CD14-positive monocyte (primary cell): ENCODE data around the gene NOPCHAP1. TPM values are rescaled to one million over a fixed set of nuclear protein-coding genes. Genes with fewer than 3 reads are reported as not detected.
A peak's percentile ranks its signal among the peaks of the same experiment; 100 is the strongest.

Source experiments
- DNase-seq, 3 donors: peaks; one replicate each; pipeline ENCODE4 v3.0.0-alpha.2; 2011 to 2022
- H2AFZ ChIP-seq: 2 replicates; pipeline ENCODE4 v1.6.0; 2012; ENCODE audit warnings: mild to moderate bottlenecking, low read depth, low read length, inconsistent platforms; ENCODE audit not compliant: insufficient read depth, poor library complexity, severe bottlenecking
- H3K27ac ChIP-seq, 2 donors: 1 replicate in 1 of 2; 2 replicates in 1 of 2; pipeline ENCODE4 v1.5.1; 2012 to 2013; ENCODE audit warnings: low read length in 2 of 2, control low read depth in 1 of 2, inconsistent platforms in 1 of 2, low read depth in 1 of 2, mild to moderate bottlenecking in 1 of 2
- H3K27me3 ChIP-seq, 2 donors: one replicate each; pipeline versions ENCODE4 v1.6.0 to v1.6.1; 2011 to 2013; ENCODE audit warnings: low read length in 2 of 2; ENCODE audit not compliant: control insufficient read depth in 2 of 2, insufficient read depth in 2 of 2
- H3K36me3 ChIP-seq, 2 donors: replicated peaks in 1 of 2; 1 replicate in 1 of 2; 2 replicates in 1 of 2; pipeline versions ENCODE4 v1.5.1 to v1.6.1; 2012 to 2013; ENCODE audit warnings: low read length in 2 of 2, control low read depth in 1 of 2, inconsistent platforms in 1 of 2, mild to moderate bottlenecking in 1 of 2; ENCODE audit not compliant: insufficient read depth in 2 of 2, control insufficient read depth in 1 of 2
- H3K4me1 ChIP-seq, 2 donors: 1 replicate in 1 of 2; 2 replicates in 1 of 2; pipeline versions ENCODE4 v1.5.1 to v1.6.1; 2012 to 2013; ENCODE audit warnings: low read length in 2 of 2, control low read depth in 1 of 2, inconsistent platforms in 1 of 2, mild to moderate bottlenecking in 1 of 2, moderate library complexity in 1 of 2; ENCODE audit not compliant: insufficient read depth in 2 of 2, control insufficient read depth in 1 of 2
- H3K4me2 ChIP-seq: replicated peaks from 2 replicates; pipeline ENCODE3; 2012; ENCODE audit warnings: low read length, moderate library complexity, mild to moderate bottlenecking; ENCODE audit not compliant: poor library complexity, severe bottlenecking; ENCODE audit errors: extremely low read depth
- H3K4me3 ChIP-seq, 3 experiments: fragments of 200-600 bp in 1 of 3; sonication (generic) in 1 of 3; replicated peaks in 1 of 3; 1 replicate in 2 of 3; 2 replicates in 1 of 3; pipeline ENCODE4 v1.5.1; 2011 to 2013; ENCODE audit warnings: low read length in 3 of 3, mild to moderate bottlenecking in 3 of 3, control low read depth in 2 of 3, low read depth in 2 of 3, inconsistent platforms in 1 of 3, moderate library complexity in 1 of 3
- H3K79me2 ChIP-seq: 2 replicates; pipeline ENCODE4 v1.6.0; 2012; ENCODE audit warnings: mild to moderate bottlenecking, control low read depth, inconsistent platforms, low read length, moderate library complexity; ENCODE audit not compliant: insufficient read depth
- H3K9ac ChIP-seq: 2 replicates; pipeline ENCODE4 v1.6.0; 2017; ENCODE audit warnings: low read length, mild to moderate bottlenecking; ENCODE audit not compliant: insufficient read depth, poor library complexity, severe bottlenecking
- H3K9me3 ChIP-seq, 2 donors: replicated peaks in 1 of 2; 1 replicate in 1 of 2; 2 replicates in 1 of 2; pipeline versions ENCODE4 v1.5.1 to v1.6.1; 2012 to 2013; ENCODE audit warnings: low read length in 2 of 2, control low read depth in 1 of 2; ENCODE audit not compliant: control insufficient read depth in 1 of 2, insufficient read depth in 1 of 2
- H4K20me1 ChIP-seq: 2 replicates; pipeline ENCODE4 v1.6.0; 2012; ENCODE audit warnings: mild to moderate bottlenecking, low read length, control low read depth, moderate library complexity; ENCODE audit not compliant: insufficient read depth
- H3K27ac Mint-ChIP-seq, 7 donors: one replicate each; pipeline ENCODE4 v1.8.0; 2020; ENCODE audit warnings: mild to moderate bottlenecking in 7 of 7, mixed read lengths in 7 of 7, moderate library complexity in 6 of 7, inconsistent platforms in 2 of 7
- H3K27me3 Mint-ChIP-seq, 3 donors: one replicate each; pipeline ENCODE4 v1.8.0; 2021 to 2022; ENCODE audit warnings: low read depth in 3 of 3, mild to moderate bottlenecking in 3 of 3, mixed read lengths in 3 of 3, moderate library complexity in 3 of 3, inconsistent platforms in 1 of 3
- H3K36me3 Mint-ChIP-seq, 2 donors: one replicate each; pipeline ENCODE4 v1.8.0; 2020; ENCODE audit warnings: mixed read lengths in 2 of 2, inconsistent platforms in 1 of 2, mild to moderate bottlenecking in 1 of 2
- H3K4me1 Mint-ChIP-seq: one replicate; pipeline ENCODE4 v1.8.0; 2020; ENCODE audit warnings: mild to moderate bottlenecking, mixed read lengths
- H3K4me3 Mint-ChIP-seq, 2 donors: one replicate each; pipeline ENCODE4 v1.8.0; 2020; ENCODE audit warnings: mild to moderate bottlenecking in 2 of 2, mixed read lengths in 2 of 2, moderate library complexity in 1 of 2
- H3K9me3 Mint-ChIP-seq, 7 donors: one replicate each; pipeline ENCODE4 v1.8.0; 2020 to 2022; ENCODE audit warnings: mixed read lengths in 7 of 7, mild to moderate bottlenecking in 6 of 7, moderate library complexity in 6 of 7, inconsistent platforms in 2 of 7
- WGBS: methylation state at CpG from one replicate; pipeline ENCODE4 v1.1.5; 2013; ENCODE audit warnings: missing lambda C conversion rate; ENCODE audit not compliant: insufficient coverage; 5-methylcytosine and 5-hydroxymethylcytosine counted together
- intact Hi-C, 2 donors: fragments of 100-400 bp; cut with micrococcal nuclease; formaldehyde crosslinking; loops; one replicate each; pipeline versions ENCODE4 v1.15.0 to v1.15.1; 2023
- polyA plus RNA-seq, 3 donors: library from polyadenylated mRNA; depleted of rRNA in 1 of 3; unstranded in 2 of 3; stranded (reverse) in 1 of 3; fragments of 300-500 nt in 2 of 3; fragments of >200 nt in 1 of 3; fragmentation: Illumina TruSeq in 2 of 3; gene quantifications; 1 replicate in 2 of 3; 2 replicates in 1 of 3; pipeline ENCODE4 v1.2.3, GENCODE V29; 2012 to 2021
- TF ChIP-seq, protein P1 (sequence below): fragments of 200-600 bp; IDR thresholded peaks from one replicate; pipeline ENCODE4 v1.8.0; 2022; ENCODE audit warnings: antibody characterized with exemption, mild to moderate bottlenecking

The NOPCHAP1 gene
- polyA plus RNA-seq, 3 donors: 2.6 to 14.0 (median 12.0) TPM

DNA sequence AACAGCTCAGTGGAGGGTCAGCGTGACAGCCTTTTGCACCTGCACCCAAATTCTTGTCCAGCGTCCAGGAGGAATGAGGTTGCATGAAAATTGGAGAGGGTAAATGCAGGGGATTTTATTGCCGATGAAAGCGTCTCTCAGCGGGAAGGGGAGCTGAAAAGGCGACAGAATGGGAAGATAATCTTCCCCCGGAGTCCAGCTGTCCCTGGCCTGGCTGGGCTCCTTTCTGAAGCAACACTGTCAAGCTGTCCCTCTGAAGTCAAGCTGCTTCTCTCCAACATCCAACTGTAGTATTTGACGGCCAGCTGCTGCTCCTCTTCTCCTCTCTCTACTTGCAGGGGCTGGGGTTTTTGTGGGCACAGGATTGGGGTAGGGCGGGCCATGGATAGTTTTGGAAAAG, 32.7 kb downstream of the NOPCHAP1 start:
- H4K20me1 ChIP-seq: no peaks in the 10 kb centered on the region
- no peak overlapping the region for H2AFZ ChIP-seq
- Mint-ChIP-seq H3K27ac (peak overlapping the region in 2 of 7 donors; percentile 6 to 42), H3K4me1 (peaks cover under 1% of the 10 kb centered on the region), H3K4me3 (no peak overlapping the region), H3K9me3 (no peaks in the 10 kb centered on the region), H3K27me3 (no peaks in the 10 kb centered on the region), H3K36me3 (peaks cover 25 to 50% of the 10 kb centered on the region in 2 donors)
- no peaks in the 10 kb centered on the region for H3K4me1 ChIP-seq
- TF ChIP-seq, protein P1, sequence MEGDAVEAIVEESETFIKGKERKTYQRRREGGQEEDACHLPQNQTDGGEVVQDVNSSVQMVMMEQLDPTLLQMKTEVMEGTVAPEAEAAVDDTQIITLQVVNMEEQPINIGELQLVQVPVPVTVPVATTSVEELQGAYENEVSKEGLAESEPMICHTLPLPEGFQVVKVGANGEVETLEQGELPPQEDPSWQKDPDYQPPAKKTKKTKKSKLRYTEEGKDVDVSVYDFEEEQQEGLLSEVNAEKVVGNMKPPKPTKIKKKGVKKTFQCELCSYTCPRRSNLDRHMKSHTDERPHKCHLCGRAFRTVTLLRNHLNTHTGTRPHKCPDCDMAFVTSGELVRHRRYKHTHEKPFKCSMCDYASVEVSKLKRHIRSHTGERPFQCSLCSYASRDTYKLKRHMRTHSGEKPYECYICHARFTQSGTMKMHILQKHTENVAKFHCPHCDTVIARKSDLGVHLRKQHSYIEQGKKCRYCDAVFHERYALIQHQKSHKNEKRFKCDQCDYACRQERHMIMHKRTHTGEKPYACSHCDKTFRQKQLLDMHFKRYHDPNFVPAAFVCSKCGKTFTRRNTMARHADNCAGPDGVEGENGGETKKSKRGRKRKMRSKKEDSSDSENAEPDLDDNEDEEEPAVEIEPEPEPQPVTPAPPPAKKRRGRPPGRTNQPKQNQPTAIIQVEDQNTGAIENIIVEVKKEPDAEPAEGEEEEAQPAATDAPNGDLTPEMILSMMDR: no peak
- peaks cover 12 to 25% of the 10 kb centered on the region in 2 donors for H3K36me3 ChIP-seq
- H3K79me2 ChIP-seq: no peaks in the 10 kb centered on the region
- intact Hi-C loops: no loop called here
- no peak overlapping the region for H3K4me2 ChIP-seq
- no peak for DNase-seq
- no peaks in the 10 kb centered on the region for H3K27me3 ChIP-seq
- H3K9me3 ChIP-seq: no peaks in the 10 kb centered on the region
- no peak overlapping the region for H3K4me3 ChIP-seq
- no peak overlapping the region for H3K27ac ChIP-seq
- no peak overlapping the region for H3K9ac ChIP-seq
- 96% methylated on average over 7 of the region's 9 CpGs for WGBS

GRCh38 chr12:105020241-105020962, 34.3 kb downstream of the NOPCHAP1 start:
- no peaks in the 10 kb centered on the region for H3K27me3 ChIP-seq
- H2AFZ ChIP-seq: no peak overlapping the region
- H4K20me1 ChIP-seq: no peaks in the 10 kb centered on the region
- H3K4me1 ChIP-seq: no peaks in the 10 kb centered on the region
- H3K9me3 ChIP-seq: no peaks in the 10 kb centered on the region
- H3K79me2 ChIP-seq: no peaks in the 10 kb centered on the region
- TF ChIP-seq, protein P1: no peak
- no peak overlapping the region for H3K4me3 ChIP-seq
- Mint-ChIP-seq H3K27me3 (no peaks in the 10 kb centered on the region), H3K27ac (peak overlapping the region in 2 of 7 donors; percentile 26 to 61), H3K9me3 (no peaks in the 10 kb centered on the region), H3K4me1 (no peaks in the 10 kb centered on the region), H3K4me3 (no peak overlapping the region), H3K36me3 (peaks cover 20 to 38% of the 10 kb centered on the region in 2 donors)
- no peak overlapping the region for H3K9ac ChIP-seq
- no peak overlapping the region for H3K4me2 ChIP-seq
- intact Hi-C loops: no loop called here
- DNase-seq: no peak
- peaks cover 7 to 14% of the 10 kb centered on the region in 2 donors for H3K36me3 ChIP-seq
- WGBS: no CpG with 5 or more reads among the region's 3 CpGs
- H3K27ac ChIP-seq: no peak overlapping the region
